ENCODE measurements around the gene ELFN1.

GRCh38 chr7:1673581-1674118 is 3.6 kb downstream of the ELFN1 start:
- TF ChIP-seq CTCF (IDR thresholded peaks at IDR 0.05 in 4 of 5, conservative IDR thresholded peaks at IDR 0.05 in 1 of 5) (no peak), POLR2A (IDR thresholded peaks at IDR 0.05) (no peak)

Data from gastrocnemius medialis (tissue), 4 donors.